NCI-H2196 (cell line): Measurements from ENCODE around the gene DIP2C.
A peak's percentile ranks its signal among the peaks of the same experiment; 100 is the strongest.
"Not testable (repeated sequence)": the region's sequence is repeated elsewhere in the genome, so short reads cannot be mapped to it uniquely, and the experiment has no call there.

Experiments
- DNase-seq: peaks from one replicate; lab custom pipeline; 2025; ENCODE audit not compliant: unreplicated experiment; lab: John Stamatoyannopoulos, UW

DIP2C gene

DNA sequence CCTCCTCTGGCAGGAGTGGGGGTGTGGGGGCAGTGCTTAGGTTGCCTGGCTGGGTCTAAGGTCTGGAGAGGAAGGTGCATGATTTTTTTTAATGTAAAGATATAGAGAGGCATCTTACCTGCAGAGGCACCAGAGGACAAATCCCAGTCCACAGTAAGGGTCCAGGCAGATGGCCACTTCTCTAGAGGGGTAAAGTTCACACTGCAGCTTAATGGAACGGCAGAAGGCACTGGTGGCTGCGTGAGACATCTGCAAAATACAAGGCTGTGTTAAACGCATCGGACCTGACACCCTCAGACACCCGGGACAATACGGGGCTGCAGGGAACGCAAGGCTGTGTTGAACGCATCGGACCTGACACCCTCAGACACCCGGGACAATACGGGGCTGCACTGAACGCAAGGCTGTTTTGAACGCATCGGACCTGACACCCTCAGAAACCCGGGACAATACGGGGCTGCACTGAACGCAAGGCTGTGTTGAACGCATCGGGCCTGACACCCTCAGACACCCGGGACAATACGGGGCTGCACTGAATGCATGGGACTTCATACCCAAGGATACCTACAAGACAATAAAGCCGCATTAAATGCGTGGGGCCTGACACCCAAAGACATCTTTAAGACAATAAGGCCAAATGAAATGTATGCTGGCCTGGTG lies 348.3 kb downstream of the DIP2C start:
- no peak for DNase-seq

DNA sequence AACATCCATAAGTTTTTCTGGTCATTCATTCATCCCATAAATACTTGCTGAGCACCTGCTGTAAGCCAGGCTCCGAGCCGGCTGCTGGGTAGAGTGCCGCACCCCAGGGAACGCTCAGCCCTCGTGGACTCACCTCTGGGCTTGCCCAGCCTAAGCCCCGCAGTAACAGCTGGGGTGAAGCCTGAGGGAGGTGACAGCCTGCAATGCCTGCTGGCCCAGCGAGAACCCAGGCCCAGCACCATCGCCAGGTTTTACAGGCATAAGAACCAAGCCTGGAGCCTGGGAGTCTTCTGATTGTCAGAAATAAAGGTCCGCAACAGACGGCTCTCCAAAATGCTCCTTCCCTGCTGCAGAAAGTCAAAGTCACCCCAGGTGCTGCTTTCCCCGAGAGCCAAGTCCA lies 348.8 kb downstream of the DIP2C start:
- no peak for DNase-seq

DNA sequence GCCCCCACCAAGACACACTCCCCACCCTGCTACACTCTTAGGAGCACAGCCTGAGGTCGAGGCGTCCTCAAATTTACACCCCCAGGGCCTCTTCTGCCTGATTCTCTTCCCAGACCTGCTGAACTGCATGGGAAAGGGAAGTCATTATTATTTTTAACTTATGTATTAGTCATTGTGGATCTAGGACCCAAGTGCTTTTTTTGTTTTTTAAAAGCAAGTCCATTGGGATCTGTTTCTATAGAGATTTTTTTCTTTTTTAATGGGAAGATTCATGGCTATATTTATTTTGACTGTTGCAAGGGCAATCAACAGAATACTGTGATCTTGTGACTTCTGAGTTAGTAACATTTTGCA lies 350.5 kb downstream of the DIP2C start:
- no peak for DNase-seq

- DNase-seq, result no peak
Observed at GRCh38 chr10:338171-339037, 351.1 kb downstream of the DIP2C start.

DNA sequence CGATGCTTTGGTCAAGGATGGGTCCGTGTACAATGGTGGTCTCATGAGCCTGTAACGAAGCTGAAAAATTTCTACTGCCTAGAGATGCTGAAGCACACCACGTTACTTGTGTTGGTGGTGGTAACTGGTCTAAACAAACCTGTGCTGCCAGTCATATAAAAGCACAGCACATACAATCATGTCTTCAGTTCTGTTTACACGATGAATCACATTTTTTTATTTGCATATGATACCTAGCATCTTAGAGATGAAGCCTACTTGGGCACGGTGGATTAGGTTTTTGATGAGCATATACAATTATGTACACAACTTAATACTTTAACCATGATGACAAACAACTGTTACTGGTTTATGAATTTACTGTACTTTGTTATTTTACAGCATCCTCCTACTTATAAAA lies 353.2 kb downstream of the DIP2C start:
- no peak for DNase-seq

DNA sequence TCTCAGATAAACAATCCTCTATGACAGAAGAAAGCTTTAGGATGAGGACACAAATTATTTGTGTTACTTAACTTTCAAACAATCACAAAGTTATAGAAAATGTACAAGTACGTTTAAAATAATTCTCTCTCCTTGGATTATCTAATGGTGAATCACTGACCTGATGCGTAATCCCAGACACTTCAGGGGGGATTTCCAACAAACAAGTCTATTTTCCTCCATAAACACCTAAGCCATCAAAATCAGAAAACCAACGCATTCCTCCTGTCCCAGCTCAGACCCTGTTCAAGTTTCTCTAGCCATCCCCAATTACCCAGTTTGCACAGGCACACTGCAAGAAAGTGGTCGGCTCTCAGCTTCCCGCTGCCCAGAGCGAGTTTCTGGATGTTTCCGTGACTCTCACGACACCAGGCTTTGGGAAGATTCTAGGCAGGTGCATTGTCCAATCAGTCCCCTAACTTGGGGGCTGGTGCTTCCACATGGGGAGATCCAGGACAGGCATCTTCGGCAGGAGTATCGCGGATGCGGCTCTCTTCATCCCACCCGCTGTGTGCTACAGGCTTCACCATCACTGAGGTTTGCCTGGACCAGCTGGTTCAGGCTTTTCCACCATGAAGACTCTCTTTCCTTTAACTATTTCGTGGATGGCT lies 354.2 kb downstream of the DIP2C start:
- DNase-seq, result no peak

- no peak for DNase-seq
Observed at GRCh38 chr10:331186-331585, 358.3 kb downstream of the DIP2C start.

- DNase-seq, result peak; percentile 61
Observed at GRCh38 chr10:329361-330099, 359.9 kb downstream of the DIP2C start.

GRCh38 chr10:327889-328852 lies 361.3 kb downstream of the DIP2C start:
- DNase-seq, result no peak

DNA sequence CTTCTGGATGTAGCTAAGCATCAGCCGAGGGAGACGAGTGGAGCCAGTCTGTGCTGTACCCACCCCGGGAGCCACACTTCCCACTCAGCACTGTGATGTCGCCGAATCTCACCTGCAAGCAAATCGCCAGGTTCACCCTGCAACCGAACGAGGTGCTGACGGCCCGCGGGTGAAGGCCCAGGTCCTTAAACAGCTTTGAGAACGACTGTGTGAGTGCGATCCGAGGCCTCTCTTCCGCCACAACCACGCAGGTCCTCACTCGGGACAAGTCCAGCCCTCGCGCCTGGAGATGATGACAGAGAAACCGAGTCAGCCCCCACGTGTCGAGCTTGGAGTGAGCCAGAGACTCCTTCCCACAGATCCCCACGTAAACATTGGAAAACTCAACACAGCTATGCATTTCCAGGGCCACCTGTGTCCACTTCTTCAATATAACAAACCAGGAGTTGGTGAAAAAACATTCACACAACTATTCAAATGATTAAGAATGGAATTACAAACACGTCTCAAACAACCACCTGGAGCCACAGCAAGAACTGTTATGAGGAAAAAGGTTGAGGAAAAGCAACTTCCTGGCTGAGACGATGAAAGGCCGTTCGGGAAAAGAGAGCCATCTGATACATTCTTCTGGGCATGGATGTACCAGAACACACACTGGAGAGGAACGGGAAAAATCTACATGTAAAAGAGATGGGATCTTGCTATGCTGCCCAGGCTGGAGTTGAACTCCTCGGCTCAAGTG lies 362.4 kb downstream of the DIP2C start:
- DNase-seq, result no peak

- DNase-seq, result no peak
Observed at GRCh38 chr10:326350-326749, 363.1 kb downstream of the DIP2C start.

GRCh38 chr10:325282-325681 lies 364.2 kb downstream of the DIP2C start:
- DNase-seq, result no peak

DNA sequence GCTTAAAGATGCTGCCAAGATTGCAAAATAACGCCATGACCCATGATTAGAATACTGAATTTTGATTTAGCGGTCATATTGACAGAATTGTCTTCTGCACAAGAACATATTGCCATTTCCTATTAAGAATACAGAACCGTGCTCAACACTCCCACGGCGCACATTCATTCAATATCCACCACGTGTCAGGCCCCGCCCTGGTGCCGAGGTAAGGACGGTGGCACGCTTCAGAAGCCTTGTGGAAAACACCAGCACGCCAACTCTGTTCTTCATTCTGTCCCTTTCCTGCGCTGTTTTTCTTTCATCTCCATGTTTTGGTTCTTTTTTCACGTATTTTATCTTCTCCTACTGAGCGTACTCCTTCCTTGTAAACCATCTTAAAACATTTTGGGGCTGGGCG lies 364.9 kb downstream of the DIP2C start:
- DNase-seq, result no peak

DNA sequence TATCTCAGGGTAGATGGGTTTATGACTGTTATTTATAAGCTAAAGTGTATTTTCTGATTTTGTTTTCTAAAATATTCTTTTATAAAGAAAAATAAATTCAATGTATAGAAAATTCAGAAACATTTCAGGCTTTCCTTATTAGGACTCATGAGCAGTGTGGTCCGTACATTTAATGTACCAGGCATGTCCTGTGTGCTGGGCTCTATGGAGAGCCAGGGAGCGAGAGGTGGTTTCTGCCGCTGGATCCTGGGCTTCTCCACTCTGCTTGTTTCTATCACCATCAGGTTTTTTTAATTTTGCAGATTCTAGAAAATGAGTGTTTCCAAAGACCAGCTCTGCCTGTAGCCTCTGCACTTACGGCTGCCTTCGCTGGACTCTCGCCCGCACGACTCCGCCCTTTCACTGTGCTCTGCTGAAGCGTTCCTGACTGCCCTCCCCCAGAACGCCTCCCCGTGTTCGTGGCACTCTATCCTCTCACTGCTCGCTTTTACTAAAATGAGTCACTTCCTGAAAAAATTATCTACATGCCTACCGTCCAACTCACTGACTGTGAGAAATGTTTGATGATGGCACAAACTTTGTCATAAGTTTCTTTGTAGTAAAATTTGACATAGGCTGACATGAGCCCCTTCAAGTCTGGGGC lies 365.7 kb downstream of the DIP2C start:
- DNase-seq, result no peak

- DNase-seq, result not testable (repeated sequence)
Observed at GRCh38 chr10:323046-323445, 366.4 kb downstream of the DIP2C start.

- no peak for DNase-seq
Observed at GRCh38 chr10:320771-321170, 368.7 kb downstream of the DIP2C start.

- DNase-seq, result no peak
Observed at GRCh38 chr10:317926-318325, 371.5 kb downstream of the DIP2C start.

- no peak for DNase-seq
Observed at GRCh38 chr10:317271-317769, 372.1 kb downstream of the DIP2C start.

- no peak for DNase-seq
Observed at GRCh38 chr10:316390-316789, 373.1 kb downstream of the DIP2C start.
